Caco-2 (cell line): Measurements from ENCODE around the gene TRDMT1. TPM values are rescaled to one million over a fixed set of nuclear protein-coding genes. Genes with fewer than 3 reads are reported as not detected.
A peak's percentile ranks its signal among the peaks of the same experiment; 100 is the strongest.

Source experiments
- BruUV-seq: library from RNA; stranded (reverse); fragments of 400-500 nt; replicated peaks from 2 replicates; lab custom pipeline; 2021; lab: Mats Ljungman, UMichigan
- CTCF ChIA-PET: fragments of 300-600 bp; sonication (Branson Sonifier 250); formaldehyde crosslinking; loops from one replicate; lab custom pipeline; 2022; ENCODE audit warnings: antibody characterized with exemption; lab: Charles Lee
- POLR2A ChIA-PET: fragments of 300-600 bp; sonication (Branson Sonifier 250); formaldehyde crosslinking; loops from one replicate; lab custom pipeline; 2022; ENCODE audit warnings: antibody characterized with exemption; lab: Charles Lee
- DNase-seq, 2 experiments: peaks; one replicate each; pipeline versions ENCODE4 v3.0.0 to v3.0.0-alpha.2; 2020 to 2022
- H3K27me3 ChIP-seq: replicated peaks from 2 replicates; pipeline ENCODE4 v1.6.0; 2011; ENCODE audit warnings: low read length; ENCODE audit not compliant: control insufficient read depth, insufficient read depth
- H3K36me3 ChIP-seq: 2 replicates; pipeline ENCODE4 v1.5.1; 2011; ENCODE audit warnings: low read length; ENCODE audit not compliant: control insufficient read depth, insufficient read depth
- H3K4me1 ChIP-seq: fragments of 250-450 bp; sonication (Bioruptor Pico); 2 replicates; pipeline ENCODE4 v1.5.1; 2020; ENCODE audit warnings: mild to moderate bottlenecking
- H3K4me3 ChIP-seq: 2 replicates; pipeline ENCODE4 v1.5.1; 2011; ENCODE audit warnings: low read depth, mild to moderate bottlenecking, control low read depth, low read length
- H3K9me3 ChIP-seq: fragments of 250-450 bp; sonication (Bioruptor Pico); 2 replicates; pipeline ENCODE4 v1.5.1; 2020; ENCODE audit warnings: mild to moderate bottlenecking, moderate library complexity
- H3K27ac Mint-ChIP-seq: one replicate; pipeline ENCODE4 v1.8.0; 2022; ENCODE audit warnings: mixed read lengths; ENCODE audit not compliant: unreplicated experiment
- H3K27me3 Mint-ChIP-seq: one replicate; pipeline ENCODE4 v1.8.0; 2022; ENCODE audit warnings: mixed read lengths; ENCODE audit not compliant: insufficient read depth, unreplicated experiment
- H3K36me3 Mint-ChIP-seq: one replicate; pipeline ENCODE4 v1.8.0; 2022; ENCODE audit warnings: mild to moderate bottlenecking, mixed read lengths; ENCODE audit not compliant: insufficient read depth, unreplicated experiment
- H3K4me1 Mint-ChIP-seq: one replicate; pipeline ENCODE4 v1.8.0; 2022; ENCODE audit warnings: low read depth, mixed read lengths; ENCODE audit not compliant: unreplicated experiment
- H3K4me3 Mint-ChIP-seq: one replicate; pipeline ENCODE4 v1.8.0; 2022; ENCODE audit warnings: mild to moderate bottlenecking, moderate library complexity, mixed read lengths; ENCODE audit not compliant: unreplicated experiment
- H3K9me3 Mint-ChIP-seq: one replicate; pipeline ENCODE4 v1.8.0; 2022; ENCODE audit warnings: mixed read lengths; ENCODE audit not compliant: unreplicated experiment
- CTCF ChIP-seq, 2 experiments: fragments of 200-600 bp in 1 of 2; IDR thresholded peaks; 1 replicate in 1 of 2; 2 replicates in 1 of 2; pipeline versions ENCODE4 v1.5.1 to v1.8.0; 2011 to 2022; ENCODE audit warnings: antibody characterized with exemption in 1 of 2, control low read depth in 1 of 2, inconsistent platforms in 1 of 2, low read depth in 1 of 2, low read length in 1 of 2, mild to moderate bottlenecking in 1 of 2, moderate library complexity in 1 of 2; ENCODE audit not compliant: insufficient read depth in 1 of 2, severe bottlenecking in 1 of 2, unreplicated experiment in 1 of 2
- intact Hi-C: fragments of 100-400 bp; cut with micrococcal nuclease; formaldehyde crosslinking; loops from one replicate; pipeline ENCODE4 v1.10.0; 2022; ENCODE audit not compliant: unreplicated experiment
- total RNA-seq: library from RNA; stranded (reverse); gene quantifications from 2 replicates; pipeline ENCODE4 v1.2.3, GENCODE V29; 2022

TRDMT1 gene
- total RNA-seq, 1 experiment from 2014 or later = 8.6 TPM

GRCh38 chr10:17209881-17210280, 8.4 kb upstream of the TRDMT1 start:
- Mint-ChIP-seq H3K4me3 (peak overlapping the region; percentile 18), H3K27ac (no peak overlapping the region), H3K9me3 (no peaks in the 10 kb centered on the region), H3K36me3 (no peaks in the 10 kb centered on the region), H3K27me3 (no peaks in the 10 kb centered on the region), H3K4me1 (peaks cover 37% of the 10 kb centered on the region)
- TF ChIP-seq CTCF (IDR thresholded peaks at IDR 0.05; ENCODE audit: insufficient read depth in 1 of 2, low read depth in 1 of 2, low read length in 1 of 2, severe bottlenecking in 1 of 2, unreplicated experiment in 1 of 2) = no peak
- no peak overlapping the region for H3K4me3 ChIP-seq
- no peak for DNase-seq
- H3K27me3 ChIP-seq = no peaks in the 10 kb centered on the region
- no TSS peak for BruUV-seq
- H3K36me3 ChIP-seq = no peaks in the 10 kb centered on the region
- intact Hi-C loops = no loop called here
- H3K4me1 ChIP-seq = peaks cover 51% of the 10 kb centered on the region
- ChIA-PET CTCF (no interaction called here), POLR2A (no interaction called here)
- no peaks in the 10 kb centered on the region for H3K9me3 ChIP-seq

- TF ChIP-seq CTCF (IDR thresholded peaks at IDR 0.05; ENCODE audit: insufficient read depth in 1 of 2, low read depth in 1 of 2, low read length in 1 of 2, severe bottlenecking in 1 of 2, unreplicated experiment in 1 of 2) = no peak
- ChIA-PET POLR2A (no interaction called here), CTCF (no interaction called here)
- Mint-ChIP-seq H3K9me3 (no peaks in the 10 kb centered on the region), H3K27me3 (no peaks in the 10 kb centered on the region), H3K36me3 (no peaks in the 10 kb centered on the region), H3K4me3 (no peak overlapping the region), H3K27ac (no peak overlapping the region), H3K4me1 (peaks cover 36% of the 10 kb centered on the region)
- Histone ChIP-seq H3K27me3 (no peaks in the 10 kb centered on the region), H3K4me3 (no peak overlapping the region), H3K4me1 (peaks cover 46% of the 10 kb centered on the region), H3K9me3 (no peaks in the 10 kb centered on the region), H3K36me3 (no peaks in the 10 kb centered on the region)
- DNase-seq = no peak
- no TSS peak for BruUV-seq
- intact Hi-C loops = no loop called here
Observed at GRCh38 chr10:17209302-17209701, 7.8 kb upstream of the TRDMT1 start.

- ChIA-PET CTCF (no interaction called here), POLR2A (no interaction called here)
- no peak for TF ChIP-seq CTCF (IDR thresholded peaks at IDR 0.05; ENCODE audit: insufficient read depth in 1 of 2, low read depth in 1 of 2, low read length in 1 of 2, severe bottlenecking in 1 of 2, unreplicated experiment in 1 of 2)
- Histone ChIP-seq H3K4me1 (peaks cover 39% of the 10 kb centered on the region), H3K36me3 (no peaks in the 10 kb centered on the region), H3K27me3 (no peaks in the 10 kb centered on the region), H3K4me3 (no peak overlapping the region), H3K9me3 (no peaks in the 10 kb centered on the region)
- Mint-ChIP-seq H3K9me3 (no peaks in the 10 kb centered on the region), H3K27ac (no peak overlapping the region), H3K4me3 (no peak overlapping the region), H3K36me3 (no peaks in the 10 kb centered on the region), H3K27me3 (no peaks in the 10 kb centered on the region), H3K4me1 (peaks cover 31% of the 10 kb centered on the region)
- no peak for DNase-seq
- BruUV-seq = no TSS peak
- intact Hi-C loops = no loop called here
Observed at GRCh38 chr10:17208476-17208875, 7.0 kb upstream of the TRDMT1 start.
